ENCODE measurements around the gene ALKBH7. TPM values are rescaled to one million over a fixed set of nuclear protein-coding genes. Genes with fewer than 3 reads are reported as not detected.

The ALKBH7 gene
- total and polyA plus RNA-seq, 9 donors = 0.55 to 118 (median 80.8) TPM

DNA sequence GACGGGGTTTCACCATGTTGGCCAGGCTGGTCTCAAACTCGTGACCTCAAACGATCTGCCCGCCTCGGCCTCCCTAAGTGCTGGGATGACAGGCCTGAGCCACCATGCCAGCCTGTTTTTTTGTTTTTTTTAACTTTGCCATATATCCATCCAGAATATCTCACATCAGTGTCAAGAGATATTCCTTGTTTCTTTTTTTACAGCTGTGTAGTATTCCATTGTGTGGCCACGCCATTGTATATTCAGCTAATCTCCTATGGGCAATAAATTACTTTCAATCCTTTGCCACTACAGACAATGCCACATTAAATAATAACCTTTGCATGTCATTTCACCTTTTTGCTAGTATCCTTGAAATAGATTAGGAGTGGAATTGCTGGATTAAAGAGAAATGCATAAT, 36.8 kb downstream of the ALKBH7 start:
- intact Hi-C loops (cut with DNase I) = no loop called here

DNA sequence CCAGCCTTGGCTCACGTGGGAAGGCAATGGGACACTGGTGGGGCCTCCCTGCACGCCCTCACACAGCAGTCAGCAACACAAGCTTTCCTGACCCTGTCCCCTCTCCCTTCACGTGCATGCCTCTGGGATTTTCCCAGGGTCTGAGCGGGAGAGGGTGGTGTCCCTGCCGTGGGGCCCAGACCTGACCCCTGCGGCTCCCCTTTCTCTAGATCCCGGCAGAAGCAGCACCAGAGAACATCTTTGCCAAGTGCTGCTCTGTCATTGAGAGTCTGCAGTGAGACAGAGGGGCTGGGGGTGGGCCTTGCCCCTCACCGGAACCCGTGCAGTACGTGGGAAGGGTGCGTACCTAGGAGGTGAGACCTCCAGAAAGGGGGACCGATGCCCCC, 39.5 kb downstream of the ALKBH7 start:
- DNase-seq = no peak
- peaks cover 3% of the 10 kb centered on the region for H3K4me1 ChIP-seq (ENCODE audit: insufficient read depth)
- no peak overlapping the region for H3K4me3 ChIP-seq
- H3K27ac ChIP-seq = peak overlapping the region; percentile 20 to 63
- no peaks in the 10 kb centered on the region for H3K9me3 ChIP-seq
- WGBS, 3 donors = 60 to 64% (median 63%) methylated on average over 12 of the region's 12 CpGs
- no peaks in the 10 kb centered on the region for H3K27me3 ChIP-seq
- intact Hi-C loops (cut with DNase I) = no loop called here
- TF ChIP-seq EP300 (IDR thresholded peaks at IDR 0.05) = no peak
- TF ChIP-seq, protein P1, sequence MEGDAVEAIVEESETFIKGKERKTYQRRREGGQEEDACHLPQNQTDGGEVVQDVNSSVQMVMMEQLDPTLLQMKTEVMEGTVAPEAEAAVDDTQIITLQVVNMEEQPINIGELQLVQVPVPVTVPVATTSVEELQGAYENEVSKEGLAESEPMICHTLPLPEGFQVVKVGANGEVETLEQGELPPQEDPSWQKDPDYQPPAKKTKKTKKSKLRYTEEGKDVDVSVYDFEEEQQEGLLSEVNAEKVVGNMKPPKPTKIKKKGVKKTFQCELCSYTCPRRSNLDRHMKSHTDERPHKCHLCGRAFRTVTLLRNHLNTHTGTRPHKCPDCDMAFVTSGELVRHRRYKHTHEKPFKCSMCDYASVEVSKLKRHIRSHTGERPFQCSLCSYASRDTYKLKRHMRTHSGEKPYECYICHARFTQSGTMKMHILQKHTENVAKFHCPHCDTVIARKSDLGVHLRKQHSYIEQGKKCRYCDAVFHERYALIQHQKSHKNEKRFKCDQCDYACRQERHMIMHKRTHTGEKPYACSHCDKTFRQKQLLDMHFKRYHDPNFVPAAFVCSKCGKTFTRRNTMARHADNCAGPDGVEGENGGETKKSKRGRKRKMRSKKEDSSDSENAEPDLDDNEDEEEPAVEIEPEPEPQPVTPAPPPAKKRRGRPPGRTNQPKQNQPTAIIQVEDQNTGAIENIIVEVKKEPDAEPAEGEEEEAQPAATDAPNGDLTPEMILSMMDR (IDR thresholded peaks at IDR 0.05) = no peak
- no peak for TF ChIP-seq POLR2A (IDR thresholded peaks at IDR 0.05)
- no peaks in the 10 kb centered on the region for H3K36me3 ChIP-seq

More for the DNA sequence above, 36.8 kb downstream of the ALKBH7 start:
- no peaks in the 10 kb centered on the region for H3K36me3 ChIP-seq
- no peak for DNase-seq
- H3K4me3 ChIP-seq = no peak overlapping the region
- H3K27ac ChIP-seq = no peak overlapping the region
- no peaks in the 10 kb centered on the region for H3K27me3 ChIP-seq
- TF ChIP-seq EP300 (IDR thresholded peaks at IDR 0.05) = no peak
- TF ChIP-seq POLR2A (IDR thresholded peaks at IDR 0.05) = no peak
- TF ChIP-seq, protein P1 (IDR thresholded peaks at IDR 0.05) = no peak
- H3K4me1 ChIP-seq (ENCODE audit: insufficient read depth) = peaks cover 3% of the 10 kb centered on the region
- WGBS, 3 donors = 94 to 99% (median 94%) methylated on average over 6 of the region's 6 CpGs
- no peaks in the 10 kb centered on the region for H3K9me3 ChIP-seq

DNA sequence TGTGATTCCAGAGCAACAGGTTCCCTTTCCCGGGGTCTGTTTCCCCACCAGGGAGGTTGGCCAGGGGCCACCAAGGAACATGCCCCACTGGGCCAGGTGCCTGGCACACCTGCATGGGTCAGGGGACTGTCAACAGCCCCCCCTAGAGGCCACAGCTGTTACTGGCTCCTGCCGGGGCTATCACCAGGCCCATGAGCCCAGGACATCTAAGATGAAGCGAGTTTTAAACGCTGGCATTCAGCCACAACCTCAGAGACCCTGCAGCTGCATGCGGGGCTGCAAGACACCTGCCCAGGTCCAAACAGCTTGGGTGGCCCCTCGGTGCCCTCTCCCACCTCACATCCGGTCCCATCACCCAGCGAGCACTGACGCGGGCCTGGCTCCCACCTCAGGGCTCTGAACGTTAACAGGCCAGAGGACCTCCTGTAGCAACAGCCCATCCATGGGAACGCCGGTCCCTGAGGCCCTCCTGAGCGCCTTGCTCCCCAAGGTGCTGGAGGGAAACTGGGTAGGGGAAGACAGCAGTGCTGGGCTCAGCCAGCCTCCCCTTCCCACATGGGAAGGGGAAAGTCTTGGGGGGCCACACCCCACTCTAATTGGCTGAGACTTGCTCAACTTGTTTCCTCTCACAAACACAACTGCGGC, 40.0 kb downstream of the ALKBH7 start:
- Histone ChIP-seq H3K4me3 (no peak overlapping the region), H3K9me3 (no peaks in the 10 kb centered on the region), H3K4me1 (ENCODE audit: insufficient read depth) (peaks cover 3% of the 10 kb centered on the region), H3K27me3 (no peaks in the 10 kb centered on the region), H3K27ac (peak overlapping the region in 1 of 2 donors; percentile 63), H3K36me3 (no peaks in the 10 kb centered on the region)
- intact Hi-C loops (cut with DNase I) = no loop called here
- WGBS, 3 donors = 23 to 27% (median 24%) methylated on average over 15 of the region's 15 CpGs
- no peak for TF ChIP-seq POLR2A (IDR thresholded peaks at IDR 0.05)
- DNase-seq = peak; percentile 37 to 68 (median 55)

DNA sequence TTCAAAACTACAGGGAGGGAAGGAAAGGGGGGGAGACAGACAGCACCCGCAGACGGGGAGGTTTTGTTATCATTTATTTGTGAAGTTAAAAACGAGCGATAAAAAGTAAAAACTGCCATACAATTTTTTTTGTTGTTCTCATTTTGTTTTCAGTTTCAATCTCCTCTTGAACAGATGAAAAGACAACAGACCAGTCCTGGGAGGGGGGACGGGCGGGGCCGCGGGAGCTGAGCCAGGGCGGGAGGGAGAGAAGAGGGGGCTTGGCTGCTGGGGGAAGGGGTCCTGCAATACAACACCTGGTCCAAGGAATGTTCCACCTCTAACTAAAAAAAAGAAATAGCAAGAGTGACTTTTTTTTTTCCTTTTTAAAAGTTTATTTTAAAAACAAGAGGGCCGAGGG, 40.7 kb downstream of the ALKBH7 start:
- WGBS, 3 donors = 16 to 26% (median 19%) methylated on average over 10 of the region's 10 CpGs

More for the DNA sequence above, 40.7 kb downstream of the ALKBH7 start:
- Histone ChIP-seq H3K4me3 (no peak overlapping the region), H3K27ac (no peak overlapping the region), H3K4me1 (ENCODE audit: insufficient read depth) (peaks cover 3% of the 10 kb centered on the region), H3K9me3 (no peaks in the 10 kb centered on the region), H3K27me3 (no peaks in the 10 kb centered on the region), H3K36me3 (no peaks in the 10 kb centered on the region)
- no peak for DNase-seq
- TF ChIP-seq, protein P1 (IDR thresholded peaks at IDR 0.05) = no peak
- no peak for TF ChIP-seq EP300 (IDR thresholded peaks at IDR 0.05)
- TF ChIP-seq POLR2A (IDR thresholded peaks at IDR 0.05) = no peak
- intact Hi-C loops (cut with DNase I) = no loop called here
